A549 (cell line): Measurements from ENCODE around the gene HAUS5. TPM values are rescaled to one million over a fixed set of nuclear protein-coding genes. Genes with fewer than 3 reads are reported as not detected.
A peak's percentile ranks its signal among the peaks of the same experiment; 100 is the strongest.

Experiments
- ATAC-seq, 2 experiments: fragments of 200-7000 bp in 1 of 2; fragments of >200 bp in 1 of 2; cut with Nextera tagmentation in 1 of 2; cut with Tn5 transposase in 1 of 2; 3 replicates each; pipeline versions ENCODE4 v1.8.0 to v1.9.1; 2018 to 2020; ENCODE audit warnings: mild to moderate bottlenecking in 1 of 2, moderate library complexity in 1 of 2
- CTCF ChIA-PET: fragments of 300-600 bp; sonication (Branson Sonifier 250); formaldehyde crosslinking; extraction: SDS; loops from one replicate; lab custom pipeline; 2021; ENCODE audit warnings: antibody characterized with exemption, inconsistent platforms; lab: Yijun Ruan, JAX
- POLR2A ChIA-PET: fragments of 350-600 bp; formaldehyde crosslinking; extraction: SDS; loops from one replicate; lab custom pipeline; 2021; ENCODE audit warnings: antibody characterized with exemption, inconsistent platforms; lab: Yijun Ruan, JAX
- DNase-seq, 2 experiments: peaks; one replicate each; pipeline versions ENCODE4 v3.0.0 to v3.0.0-alpha.2; 2011 to 2016; ENCODE audit warnings: low read depth in 1 of 2, low spot score in 1 of 2
- FAIRE-seq: peaks from 2 replicates; lab custom pipeline; 2011; peaks lifted over from hg19 to GRCh38; lab: Jason Lieb, UNC
- H3K27ac ChIP-seq, 2 experiments: fragments of >200 bp; sonication (Bioruptor Twin); formaldehyde crosslinking; 3 replicates each; pipeline ENCODE4 v1.5.1; 2016 to 2017
- H3K4me1 ChIP-seq: fragments of >200 bp; sonication (Bioruptor Twin); formaldehyde crosslinking; 3 replicates; pipeline ENCODE4 v1.6.1; 2016
- H3K4me2 ChIP-seq: fragments of >200 bp; sonication (Bioruptor Twin); formaldehyde crosslinking; 3 replicates; pipeline ENCODE4 v1.6.1; 2016
- H3K4me3 ChIP-seq: fragments of >200 bp; sonication (Bioruptor Twin); formaldehyde crosslinking; 3 replicates; pipeline ENCODE4 v1.5.1; 2016
- H3K9me3 ChIP-seq: fragments of >200 bp; sonication (Bioruptor Twin); formaldehyde crosslinking; 3 replicates; pipeline ENCODE4 v1.6.1; 2016
- CBX8 ChIP-seq: fragments of 200-600 bp; sonication (generic); IDR thresholded peaks from 2 replicates; pipeline ENCODE4 v1.6.1; 2016
- CHD4 ChIP-seq: fragments of 200-600 bp; sonication (generic); IDR thresholded peaks from 2 replicates; pipeline ENCODE4 v1.6.1; 2016; ENCODE audit warnings: antibody characterized with exemption, mild to moderate bottlenecking, borderline replicate concordance
- ELK1 ChIP-seq: fragments of 150-350 bp; IDR thresholded peaks from 2 replicates; pipeline ENCODE4 v1.6.1; 2014; ENCODE audit warnings: low read depth, mild to moderate bottlenecking, low read length
- HMGXB4 ChIP-seq: fragments of 250-450 bp; sonication (Bioruptor Pico); IDR thresholded peaks from 2 replicates; pipeline ENCODE4 v1.5.0; 2021; ENCODE audit warnings: mild to moderate bottlenecking, moderate library complexity, borderline replicate concordance
- JUNB ChIP-seq: fragments of >200 bp; sonication (Bioruptor Twin); formaldehyde crosslinking; IDR thresholded peaks from 2 replicates; pipeline ENCODE4 v1.6.1; 2016
- KDM1A ChIP-seq: fragments of 200-600 bp; sonication (generic); IDR thresholded peaks from 2 replicates; pipeline ENCODE4 v1.6.1; 2016; ENCODE audit warnings: low read depth, mild to moderate bottlenecking
- KDM5A ChIP-seq: fragments of 200-600 bp; sonication (generic); IDR thresholded peaks from 2 replicates; pipeline ENCODE4 v1.6.1; 2016; ENCODE audit warnings: antibody characterized with exemption, mild to moderate bottlenecking
- NFE2L2 ChIP-seq: fragments of 150-350 bp; conservative IDR thresholded peaks from 2 replicates; pipeline ENCODE4 v1.6.1; 2014; ENCODE audit warnings: low read length
- POLR2A ChIP-seq: IDR thresholded peaks from 2 replicates; pipeline ENCODE4 v1.6.1; 2012; ENCODE audit warnings: mild to moderate bottlenecking, low read length
- POLR2AphosphoS2 ChIP-seq: conservative IDR thresholded peaks from 2 replicates; pipeline ENCODE4 v1.6.1; 2012; ENCODE audit warnings: low read length, improper control_type of control experiment, inconsistent platforms
- REST ChIP-seq: fragments of 200-600 bp; sonication (generic); IDR thresholded peaks from 2 replicates; pipeline ENCODE4 v1.6.1; 2016; ENCODE audit warnings: antibody characterized with exemption, mild to moderate bottlenecking, moderate library complexity
- RFX5 ChIP-seq: fragments of 450-650 bp; IDR thresholded peaks from 2 replicates; pipeline ENCODE4 v1.7.1; 2014; ENCODE audit warnings: antibody characterized with exemption, mild to moderate bottlenecking, moderate library complexity
- SREBF2 ChIP-seq: fragments of 450-650 bp; IDR thresholded peaks from 2 replicates; pipeline ENCODE4 v1.6.1; 2014; ENCODE audit warnings: mild to moderate bottlenecking, moderate library complexity
- TP53 ChIP-seq: fragments of 250-450 bp; sonication (Bioruptor Pico); IDR thresholded peaks from 2 replicates; pipeline ENCODE4 v1.5.0; 2021; ENCODE audit warnings: mild to moderate bottlenecking, moderate library complexity
- ZFP36 ChIP-seq: fragments of 450-650 bp; IDR thresholded peaks from 2 replicates; pipeline ENCODE4 v1.6.1; 2014; ENCODE audit warnings: borderline replicate concordance; ENCODE audit not compliant: partially characterized antibody
- ZNF302 ChIP-seq: fragments of 250-450 bp; sonication (Bioruptor Pico); IDR thresholded peaks from 2 replicates; pipeline ENCODE4 v1.9.0; 2021; ENCODE audit warnings: inconsistent platforms, mild to moderate bottlenecking, moderate library complexity
- ZSCAN20 ChIP-seq: fragments of 250-450 bp; sonication (Bioruptor Pico); IDR thresholded peaks from 2 replicates; pipeline ENCODE4 v1.8.0; 2022; ENCODE audit warnings: mild to moderate bottlenecking, moderate library complexity
- WGBS: methylation state at CpG from one replicate; pipeline ENCODE4 v1.1.6; 2017; ENCODE audit errors: missing lambda C conversion rate; 5-methylcytosine and 5-hydroxymethylcytosine counted together
- polyA plus RNA-seq, 4 experiments: library from polyadenylated mRNA; depleted of rRNA in 3 of 4; stranded (reverse); fragments of >200 nt; fragmentation: RNase III in 1 of 4; extraction: RNeasy Plus Mini Kit Qiagen cat#74134 plus additional on column Dnase treatment in 1 of 4; gene quantifications; 2 replicates in 3 of 4; 3 replicates in 1 of 4; pipeline ENCODE4 v1.2.3, GENCODE V29; 2011 to 2017

The HAUS5 gene
- polyA plus RNA-seq, 2 of the 4 experiments (the other 2 are of a cell fraction), result 7.3 to 16.1 TPM

GRCh38 chr19:35628565-35629331 is 16.2 kb downstream of the HAUS5 start, which contains the start of gene RBM42 (continued):
- TF ChIP-seq ZSCAN20 (CRISPR knock-in tag) (no peak), KDM1A (no peak), TP53 (CRISPR knock-in tag) (peak; percentile 91), ZFP36 (no peak), CHD4 (no peak), POLR2A (peak; percentile 57)

GRCh38 chr19:35629332-35629633 is 16.7 kb downstream of the HAUS5 start:
- ChIA-PET CTCF (interaction anchor here (0.6 to 4.0 kb wide), 6 partner anchors 14 to 119 kb away, joined by 3 to 27 read pairs (median 4); no protein-coding TSS in a partner anchor), POLR2A (interaction anchor here (1.6 to 2.0 kb wide), 2 partner anchors 15 to 19 kb away, joined by 6 to 10 read pairs; partner anchors contain the start of gene COX6B1)
- H3K4me1 ChIP-seq, result peaks cover 14% of the 10 kb centered on the region; the same call in 2 of the 3 replicates
- WGBS, result 4% methylated on average over 15 of the region's 15 CpGs
- H3K27ac ChIP-seq, result peak overlapping the region; percentile 86 to 89
- no peak for DNase-seq
- H3K9me3 ChIP-seq, result no peaks in the 10 kb centered on the region
- no peak for FAIRE-seq
- peak overlapping the region; percentile 79 for H3K4me3 ChIP-seq
- ATAC-seq, result peak in 1 of 2 experiments; percentile 0; a peak in 2 of 6 replicates
- H3K4me2 ChIP-seq, result peak overlapping the region; percentile 92
- TF ChIP-seq KDM5A (peak; percentile 88), POLR2AphosphoS2 (no peak)

GRCh38 chr19:35633727-35634440 is 21.3 kb downstream of the HAUS5 start:
- POLR2A ChIA-PET, result interaction anchor here (0.7 kb wide), 1 partner anchor 106 kb away, joined by 3 read pairs; no protein-coding TSS in a partner anchor
- TF ChIP-seq ZFP36, result no peak
- TF ChIP-seq NFE2L2, result no peak
- TF ChIP-seq ELK1, result no peak
- TF ChIP-seq REST, result no peak
- TF ChIP-seq RFX5, result no peak
- no peak for TF ChIP-seq SREBF2
- no peak for TF ChIP-seq JUNB
- no peak for TF ChIP-seq ZNF302 (CRISPR knock-in tag)
- no peak for TF ChIP-seq POLR2A
- TF ChIP-seq HMGXB4, result no peak
- no peak for TF ChIP-seq CBX8
- TF ChIP-seq, all 56 proteins: peak for 0
- FAIRE-seq (no peak), ATAC-seq (no peak), DNase-seq (no peak)
- 92% methylated on average over 29 of the region's 29 CpGs for WGBS
- Histone ChIP-seq H3K9me3 (no peaks in the 10 kb centered on the region), H3K4me3 (no peak overlapping the region), H3K4me2 (no peak overlapping the region), H3K4me1 (peaks cover 8% of the 10 kb centered on the region; the same call in 2 of the 3 replicates), H3K27ac (no peak overlapping the region)
- CTCF ChIA-PET, result interaction anchor here (1.2 to 1.4 kb wide), 3 partner anchors 10 to 123 kb away, joined by 3 to 4 read pairs (median 4); no protein-coding TSS in a partner anchor
